ENCODE results near the gene RNU6-8.

The RNU6-8 gene

GRCh38 chr14:32230181-32230580, 27.1 kb upstream of the RNU6-8 start:
- H3K4me1 ChIP-seq, result peaks cover 21% of the 10 kb centered on the region
- H3K9me3 ChIP-seq, result no peaks in the 10 kb centered on the region
- DNase-seq, result no peak
- TF ChIP-seq, protein P1, sequence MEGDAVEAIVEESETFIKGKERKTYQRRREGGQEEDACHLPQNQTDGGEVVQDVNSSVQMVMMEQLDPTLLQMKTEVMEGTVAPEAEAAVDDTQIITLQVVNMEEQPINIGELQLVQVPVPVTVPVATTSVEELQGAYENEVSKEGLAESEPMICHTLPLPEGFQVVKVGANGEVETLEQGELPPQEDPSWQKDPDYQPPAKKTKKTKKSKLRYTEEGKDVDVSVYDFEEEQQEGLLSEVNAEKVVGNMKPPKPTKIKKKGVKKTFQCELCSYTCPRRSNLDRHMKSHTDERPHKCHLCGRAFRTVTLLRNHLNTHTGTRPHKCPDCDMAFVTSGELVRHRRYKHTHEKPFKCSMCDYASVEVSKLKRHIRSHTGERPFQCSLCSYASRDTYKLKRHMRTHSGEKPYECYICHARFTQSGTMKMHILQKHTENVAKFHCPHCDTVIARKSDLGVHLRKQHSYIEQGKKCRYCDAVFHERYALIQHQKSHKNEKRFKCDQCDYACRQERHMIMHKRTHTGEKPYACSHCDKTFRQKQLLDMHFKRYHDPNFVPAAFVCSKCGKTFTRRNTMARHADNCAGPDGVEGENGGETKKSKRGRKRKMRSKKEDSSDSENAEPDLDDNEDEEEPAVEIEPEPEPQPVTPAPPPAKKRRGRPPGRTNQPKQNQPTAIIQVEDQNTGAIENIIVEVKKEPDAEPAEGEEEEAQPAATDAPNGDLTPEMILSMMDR (IDR thresholded peaks at IDR 0.05; ENCODE audit: low read depth, low read length), result 0 out of 2 replicates have a peak, but pooled peaks have one; percentile 4
- H3K27me3 ChIP-seq, result no peaks in the 10 kb centered on the region
- no peak overlapping the region for H3K4me3 ChIP-seq (ENCODE audit: low read depth, low read length)
- no peaks in the 10 kb centered on the region for H3K36me3 ChIP-seq

- DNase-seq, result no peak
- TF ChIP-seq, protein P1 (IDR thresholded peaks at IDR 0.05; ENCODE audit: low read depth, low read length), result no peak
Measured at GRCh38 chr14:32226056-32226455, 23.0 kb upstream of the RNU6-8 start.

GRCh38 chr14:32225378-32225920, 22.4 kb upstream of the RNU6-8 start:
- no peaks in the 10 kb centered on the region for H3K9me3 ChIP-seq
- peaks cover 26% of the 10 kb centered on the region for H3K4me1 ChIP-seq
- H3K36me3 ChIP-seq, result no peaks in the 10 kb centered on the region
- peak; percentile 54 for DNase-seq
- H3K27me3 ChIP-seq, result no peaks in the 10 kb centered on the region
- no peak overlapping the region for H3K4me3 ChIP-seq (ENCODE audit: low read depth, low read length)
- TF ChIP-seq, protein P1 (IDR thresholded peaks at IDR 0.05; ENCODE audit: low read depth, low read length), result no peak

More at GRCh38 chr14:32226056-32226455, 23.0 kb upstream of the RNU6-8 start:
- no peaks in the 10 kb centered on the region for H3K36me3 ChIP-seq
- H3K4me3 ChIP-seq (ENCODE audit: low read depth, low read length), result no peak overlapping the region
- peaks cover 28% of the 10 kb centered on the region for H3K4me1 ChIP-seq
- no peaks in the 10 kb centered on the region for H3K27me3 ChIP-seq
- no peaks in the 10 kb centered on the region for H3K9me3 ChIP-seq

DNA sequence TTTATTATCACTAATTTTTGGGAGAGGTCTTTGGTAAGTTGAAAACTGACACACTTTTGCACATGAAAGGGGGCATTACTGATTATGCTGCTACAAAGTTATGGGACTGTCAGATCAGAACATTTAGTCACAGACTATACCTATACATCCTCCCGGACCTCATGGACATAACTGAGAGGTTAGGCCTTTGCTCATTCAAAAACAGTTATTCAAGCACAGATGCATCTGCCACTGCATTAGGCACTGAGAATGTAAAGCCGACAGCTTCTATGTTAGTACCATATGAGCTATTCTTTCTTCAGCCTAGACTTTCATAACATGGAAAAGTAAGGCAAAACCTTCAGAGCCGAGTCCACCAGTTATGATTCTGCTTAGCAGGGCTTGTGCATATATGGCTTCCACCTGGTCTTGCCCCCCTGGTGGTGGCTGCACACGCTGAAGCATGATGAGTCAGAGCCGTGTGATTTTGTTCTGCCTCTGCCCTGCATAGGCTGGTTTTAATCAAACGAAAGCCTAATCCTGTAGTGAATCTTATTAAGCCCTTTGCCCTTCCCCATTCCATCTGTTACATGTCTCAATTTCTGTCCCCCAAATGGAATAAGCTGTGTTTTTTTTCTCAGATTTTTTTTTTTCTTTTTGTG, 21.8 kb upstream of the RNU6-8 start:
- Histone ChIP-seq H3K9me3 (no peaks in the 10 kb centered on the region), H3K36me3 (no peaks in the 10 kb centered on the region), H3K4me3 (ENCODE audit: low read depth, low read length) (peak overlapping the region; percentile 14; the same call in 1 of the 2 replicates), H3K4me1 (peaks cover 20% of the 10 kb centered on the region), H3K27me3 (no peaks in the 10 kb centered on the region)
- peak; percentile 87 for DNase-seq
- TF ChIP-seq, protein P1 (IDR thresholded peaks at IDR 0.05; ENCODE audit: low read depth, low read length), result peak; percentile 81

DNA sequence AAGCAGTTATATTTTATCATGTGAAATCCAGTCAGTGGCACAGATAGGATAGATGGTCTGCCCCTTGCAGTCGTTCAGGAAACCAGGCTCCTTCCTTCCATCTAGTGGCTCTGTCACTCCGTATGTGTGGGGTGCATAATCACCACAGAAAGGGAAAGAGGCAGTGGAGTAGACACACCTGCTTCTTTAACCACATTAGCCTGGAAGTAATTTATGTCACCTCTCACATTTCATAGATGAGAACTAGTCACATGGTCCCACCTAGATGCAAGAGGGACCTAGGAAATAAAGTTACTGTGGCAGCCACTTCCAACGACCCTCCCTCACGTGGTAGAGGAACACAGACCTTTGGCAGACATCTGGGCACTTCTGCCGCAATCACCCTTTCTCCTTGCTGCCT, 14.2 kb upstream of the RNU6-8 start:
- DNase-seq, result peak; percentile 36
- no peaks in the 10 kb centered on the region for H3K4me1 ChIP-seq
- H3K9me3 ChIP-seq, result no peaks in the 10 kb centered on the region
- H3K36me3 ChIP-seq, result no peaks in the 10 kb centered on the region
- H3K27me3 ChIP-seq, result no peaks in the 10 kb centered on the region
- peak overlapping the region; percentile 43 for H3K4me3 ChIP-seq (ENCODE audit: low read depth, low read length)
- TF ChIP-seq, protein P1 (IDR thresholded peaks at IDR 0.05; ENCODE audit: low read depth, low read length), result peak; percentile 23; the same call in 1 of the 2 replicates

GRCh38 chr14:32212833-32213232, 9.8 kb upstream of the RNU6-8 start:
- TF ChIP-seq, protein P1 (IDR thresholded peaks at IDR 0.05; ENCODE audit: low read depth, low read length), result no peak
- no peak for DNase-seq
- no peaks in the 10 kb centered on the region for H3K9me3 ChIP-seq
- H3K4me3 ChIP-seq (ENCODE audit: low read depth, low read length), result no peak overlapping the region
- no peaks in the 10 kb centered on the region for H3K36me3 ChIP-seq
- no peaks in the 10 kb centered on the region for H3K27me3 ChIP-seq
- H3K4me1 ChIP-seq, result 0 out of 2 replicates have a peak, but pooled peaks cover under 1% of the 10 kb centered on the region
